SU-DHL-6 (cell line): ENCODE results near the gene OVCH1.

Source experiments
- EZH2phosphoT487 ChIP-seq: fragments of 200-600 bp; sonication (generic), shearing (Covaris generic); conservative IDR thresholded peaks from 2 replicates; pipeline ENCODE4 v1.6.1; 2018; ENCODE audit warnings: mild to moderate bottlenecking, antibody characterized with exemption, low read length, moderate library complexity, mixed read lengths
- TF ChIP-seq, protein P1 (sequence below): fragments of 200-600 bp; sonication (generic); IDR thresholded peaks from one replicate; pipeline ENCODE4 v1.5.1; 2017; ENCODE audit warnings: antibody characterized with exemption, mild to moderate bottlenecking, low read length, moderate library complexity; ENCODE audit not compliant: insufficient read depth, poor library complexity, severe bottlenecking

- TF ChIP-seq, protein P1, sequence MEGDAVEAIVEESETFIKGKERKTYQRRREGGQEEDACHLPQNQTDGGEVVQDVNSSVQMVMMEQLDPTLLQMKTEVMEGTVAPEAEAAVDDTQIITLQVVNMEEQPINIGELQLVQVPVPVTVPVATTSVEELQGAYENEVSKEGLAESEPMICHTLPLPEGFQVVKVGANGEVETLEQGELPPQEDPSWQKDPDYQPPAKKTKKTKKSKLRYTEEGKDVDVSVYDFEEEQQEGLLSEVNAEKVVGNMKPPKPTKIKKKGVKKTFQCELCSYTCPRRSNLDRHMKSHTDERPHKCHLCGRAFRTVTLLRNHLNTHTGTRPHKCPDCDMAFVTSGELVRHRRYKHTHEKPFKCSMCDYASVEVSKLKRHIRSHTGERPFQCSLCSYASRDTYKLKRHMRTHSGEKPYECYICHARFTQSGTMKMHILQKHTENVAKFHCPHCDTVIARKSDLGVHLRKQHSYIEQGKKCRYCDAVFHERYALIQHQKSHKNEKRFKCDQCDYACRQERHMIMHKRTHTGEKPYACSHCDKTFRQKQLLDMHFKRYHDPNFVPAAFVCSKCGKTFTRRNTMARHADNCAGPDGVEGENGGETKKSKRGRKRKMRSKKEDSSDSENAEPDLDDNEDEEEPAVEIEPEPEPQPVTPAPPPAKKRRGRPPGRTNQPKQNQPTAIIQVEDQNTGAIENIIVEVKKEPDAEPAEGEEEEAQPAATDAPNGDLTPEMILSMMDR, result no peak
- no peak for TF ChIP-seq EZH2phosphoT487
Observed at GRCh38 chr12:29395356-29395755, 102.1 kb downstream of the OVCH1 start.
